Endothelial cell of umbilical vein (primary cell): ENCODE measurements around the gene LMNB1. TPM values are rescaled to one million over a fixed set of nuclear protein-coding genes. Genes with fewer than 3 reads are reported as not detected.
A peak's percentile ranks its signal among the peaks of the same experiment; 100 is the strongest.

Experiments
- BruUV-seq: library from RNA; stranded (reverse); fragments of 400-500 nt; replicated peaks from 2 replicates; lab custom pipeline; 2021; lab: Mats Ljungman, UMichigan
- CTCF ChIA-PET: fragments of 300-600, 350-600 bp; sonication (Branson Sonifier 250); formaldehyde crosslinking; loops from one replicate; lab custom pipeline; 2021; ENCODE audit warnings: antibody characterized with exemption, inconsistent platforms; lab: Charles Lee
- POLR2A ChIA-PET: fragments of 300-600, 350-600 bp; sonication (Branson Sonifier 250); formaldehyde crosslinking; loops from one replicate; lab custom pipeline; 2021; ENCODE audit warnings: antibody characterized with exemption, inconsistent platforms; lab: Charles Lee
- DNase-seq: peaks from one replicate; pipeline ENCODE4 v3.0.0-alpha.2; 2011; ENCODE audit warnings: low read depth, low spot score
- FAIRE-seq: peaks from 2 replicates; lab custom pipeline; 2011; peaks lifted over from hg19 to GRCh38; lab: Jason Lieb, UNC
- H2AFZ ChIP-seq: 2 replicates; pipeline ENCODE4 v1.6.0; 2012; ENCODE audit warnings: low read depth, low read length, control low read depth, inconsistent platforms
- H3K27ac ChIP-seq: 2 replicates; pipeline ENCODE4 v1.5.1; 2011; ENCODE audit warnings: low read depth, mild to moderate bottlenecking, control low read depth, low read length, moderate library complexity; ENCODE audit not compliant: insufficient read depth
- H3K27me3 ChIP-seq, 2 experiments: 2 replicates each; pipeline versions ENCODE4 v1.6.0 to v1.6.1; 2011; ENCODE audit warnings: low read length in 2 of 2, mixed read lengths in 1 of 2; ENCODE audit not compliant: control insufficient read depth in 2 of 2, insufficient read depth in 2 of 2
- H3K36me3 ChIP-seq, 2 experiments: 2 replicates in 1 of 2; 3 replicates in 1 of 2; pipeline ENCODE4 v1.5.1; 2011; ENCODE audit warnings: low read length in 2 of 2, mild to moderate bottlenecking in 1 of 2, moderate library complexity in 1 of 2; ENCODE audit not compliant: control insufficient read depth in 2 of 2, insufficient read depth in 2 of 2; ENCODE audit errors: extremely low read depth in 1 of 2
- H3K4me1 ChIP-seq: 3 replicates; pipeline ENCODE4 v1.5.1; 2011; ENCODE audit warnings: mild to moderate bottlenecking, low read length; ENCODE audit not compliant: control insufficient read depth, insufficient read depth; ENCODE audit errors: extremely low read depth
- H3K4me2 ChIP-seq: 2 replicates; pipeline ENCODE4 v1.6.1; 2011; ENCODE audit warnings: low read length, control low read depth, mixed read lengths; ENCODE audit not compliant: insufficient read depth
- H3K4me3 ChIP-seq, 3 experiments: fragments of 200-600 bp in 1 of 3; sonication (generic), shearing (Covaris generic) in 1 of 3; replicated peaks in 1 of 3; 2 replicates each; pipeline ENCODE4 v1.5.1; 2011 to 2016; ENCODE audit warnings: control low read depth in 3 of 3, low read length in 3 of 3, mild to moderate bottlenecking in 2 of 3, inconsistent platforms in 1 of 3, low read depth in 1 of 3, moderate library complexity in 1 of 3; ENCODE audit not compliant: insufficient read depth in 1 of 3
- H3K79me2 ChIP-seq: 2 replicates; pipeline ENCODE4 v1.6.0; 2012; ENCODE audit warnings: low read length, inconsistent platforms; ENCODE audit not compliant: control insufficient read depth, insufficient read depth
- H3K9ac ChIP-seq: replicated peaks from 2 replicates; pipeline ENCODE3; 2011; ENCODE audit warnings: low read length, control low read depth; ENCODE audit not compliant: insufficient read depth; ENCODE audit errors: extremely low read depth
- H3K9me1 ChIP-seq: replicated peaks from 3 replicates; pipeline ENCODE4 v1.6.0; 2011; ENCODE audit warnings: mild to moderate bottlenecking, low read length; ENCODE audit not compliant: control insufficient read depth, insufficient read depth; ENCODE audit errors: extremely low read depth
- H3K9me3 ChIP-seq: replicated peaks from 2 replicates; pipeline ENCODE4 v1.5.1; 2012; ENCODE audit warnings: low read length, inconsistent platforms; ENCODE audit not compliant: control insufficient read depth, insufficient read depth
- H4K20me1 ChIP-seq: replicated peaks from 2 replicates; pipeline ENCODE3; 2011; ENCODE audit warnings: mild to moderate bottlenecking, low read length; ENCODE audit not compliant: control insufficient read depth, insufficient read depth; ENCODE audit errors: extremely low read depth
- EZH2 ChIP-seq: IDR thresholded peaks from 2 replicates; pipeline ENCODE4 v1.6.1; 2012; ENCODE audit warnings: borderline replicate concordance, low read depth, mild to moderate bottlenecking, moderate library complexity, low read length, inconsistent platforms; ENCODE audit not compliant: severe bottlenecking
- JUN ChIP-seq: IDR thresholded peaks from 2 replicates; pipeline ENCODE4 v1.6.1; 2011; ENCODE audit warnings: borderline replicate concordance, low read depth; ENCODE audit not compliant: insufficient read length, insufficient read depth
- MYC ChIP-seq: IDR thresholded peaks from one replicate; pipeline ENCODE4 v1.6.1; 2011; ENCODE audit warnings: mild to moderate bottlenecking, low read depth, low read length
- dilution Hi-C: fragments of 300-500 bp; cut with MboI; formaldehyde crosslinking; loops from one replicate; pipeline ENCODE4 v1.15.0; 2019; ENCODE audit warnings: low sequenced_read_pairs; ENCODE audit not compliant: extremely low pct_ligation_motif_present
- intact Hi-C: fragments of 100-400 bp; cut with micrococcal nuclease; formaldehyde crosslinking; loops from one replicate; pipeline ENCODE4 v1.10.0; 2022
- polyA plus RNA-seq, 4 experiments: library from polyadenylated mRNA; depleted of rRNA in 3 of 4; stranded (reverse) in 3 of 4; unstranded in 1 of 4; fragments of >200 nt; gene quantifications; 2 replicates each; pipeline versions ENCODE4 v1.2.1 to v1.2.3, GENCODE V29; 2011 to 2012; ENCODE audit warnings: missing spikeins in 1 of 4
- total RNA-seq: library from RNA; stranded (reverse); gene quantifications from 2 replicates; pipeline ENCODE4 v1.2.3, GENCODE V29; 2021
- TF ChIP-seq, protein P1 (sequence below): IDR thresholded peaks from 2 replicates; pipeline ENCODE4 v1.6.1; 2011; ENCODE audit not compliant: insufficient read depth, insufficient read length
- TF ChIP-seq, protein P2 (sequence below), 2 donors: IDR thresholded peaks; 1 replicate in 1 of 2; 2 replicates in 1 of 2; pipeline ENCODE4 v1.5.1; 2011; ENCODE audit warnings: low read length in 2 of 2, mild to moderate bottlenecking in 2 of 2, moderate library complexity in 2 of 2, control low read depth in 1 of 2, inconsistent platforms in 1 of 2, low read depth in 1 of 2; ENCODE audit not compliant: insufficient read depth in 1 of 2; ENCODE audit errors: extremely low read depth in 1 of 2

The LMNB1 gene
- total and polyA plus RNA-seq, 2 donors (not counting 3 experiments of a cell fraction or from before 2014, with no cell fraction given) = 45.2 to 144 TPM

DNA sequence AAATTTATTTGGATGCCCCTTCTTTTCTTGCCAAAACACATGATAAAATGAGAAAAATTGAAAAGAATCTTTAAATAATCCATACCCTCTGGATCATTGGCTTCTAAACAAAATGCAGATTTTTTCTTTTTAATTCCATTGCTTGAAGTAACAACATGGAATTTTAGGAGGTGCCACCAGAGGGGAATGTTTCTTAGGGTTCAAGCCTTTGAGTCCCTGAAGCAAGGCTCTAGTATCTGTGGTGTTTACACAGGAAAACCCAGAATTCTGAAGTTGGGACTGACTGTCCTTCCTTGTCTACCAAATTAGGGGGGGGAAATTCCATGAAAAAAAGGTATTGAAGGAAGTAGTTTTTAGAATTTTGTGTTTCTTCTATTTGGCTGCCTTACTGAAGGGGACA is 69.4 kb downstream of the LMNB1 start:
- Histone ChIP-seq H4K20me1 (no peaks in the 10 kb centered on the region), H3K36me3 (no peaks in the 10 kb centered on the region), H3K27ac (no peak overlapping the region), H3K27me3 (no peaks in the 10 kb centered on the region), H3K9ac (no peak overlapping the region), H3K4me3 (no peak overlapping the region), H3K4me2 (no peak overlapping the region), H3K79me2 (no peaks in the 10 kb centered on the region), H3K4me1 (peaks cover 20% of the 10 kb centered on the region), H2AFZ (no peak overlapping the region), H3K9me1 (no peaks in the 10 kb centered on the region), H3K9me3 (no peaks in the 10 kb centered on the region)
- no TSS peak for BruUV-seq
- TF ChIP-seq, protein P1, sequence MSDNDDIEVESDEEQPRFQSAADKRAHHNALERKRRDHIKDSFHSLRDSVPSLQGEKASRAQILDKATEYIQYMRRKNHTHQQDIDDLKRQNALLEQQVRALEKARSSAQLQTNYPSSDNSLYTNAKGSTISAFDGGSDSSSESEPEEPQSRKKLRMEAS = no peak
- TF ChIP-seq MYC (no peak), JUN (no peak), EZH2 (no peak)
- TF ChIP-seq, protein P2, sequence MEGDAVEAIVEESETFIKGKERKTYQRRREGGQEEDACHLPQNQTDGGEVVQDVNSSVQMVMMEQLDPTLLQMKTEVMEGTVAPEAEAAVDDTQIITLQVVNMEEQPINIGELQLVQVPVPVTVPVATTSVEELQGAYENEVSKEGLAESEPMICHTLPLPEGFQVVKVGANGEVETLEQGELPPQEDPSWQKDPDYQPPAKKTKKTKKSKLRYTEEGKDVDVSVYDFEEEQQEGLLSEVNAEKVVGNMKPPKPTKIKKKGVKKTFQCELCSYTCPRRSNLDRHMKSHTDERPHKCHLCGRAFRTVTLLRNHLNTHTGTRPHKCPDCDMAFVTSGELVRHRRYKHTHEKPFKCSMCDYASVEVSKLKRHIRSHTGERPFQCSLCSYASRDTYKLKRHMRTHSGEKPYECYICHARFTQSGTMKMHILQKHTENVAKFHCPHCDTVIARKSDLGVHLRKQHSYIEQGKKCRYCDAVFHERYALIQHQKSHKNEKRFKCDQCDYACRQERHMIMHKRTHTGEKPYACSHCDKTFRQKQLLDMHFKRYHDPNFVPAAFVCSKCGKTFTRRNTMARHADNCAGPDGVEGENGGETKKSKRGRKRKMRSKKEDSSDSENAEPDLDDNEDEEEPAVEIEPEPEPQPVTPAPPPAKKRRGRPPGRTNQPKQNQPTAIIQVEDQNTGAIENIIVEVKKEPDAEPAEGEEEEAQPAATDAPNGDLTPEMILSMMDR (IDR thresholded peaks at IDR 0.05; ENCODE audit: extremely low read depth in 1 of 2, insufficient read depth in 1 of 2, low read depth in 1 of 2, low read length in 2 of 2) = peak in 1 of 2 donors; percentile 11
- ChIA-PET POLR2A (interaction anchor here (0.6 kb wide), 1 partner anchor 409 kb away, joined by 4 read pairs; no protein-coding TSS in a partner anchor), CTCF (interaction anchor here (1.4 to 3.0 kb wide), 2 partner anchors 9 to 185 kb away, joined by 4 to 14 read pairs; partner anchors contain the start of gene MARCHF3)
- dilution Hi-C loops (no loop called here), intact Hi-C loops (no loop called here)
- DNase-seq = peak; percentile 35
- FAIRE-seq = no peak
